SKM-1 treated with dmso at 0.1 percent for 144 hours (cell line): ENCODE measurements around the gene ADCK2.
"Not testable (repeated sequence)": the region's sequence is repeated elsewhere in the genome, so short reads cannot be mapped to it uniquely, and the experiment has no call there.

ENCODE experiments used
- DNase-seq: peaks from one replicate; lab custom pipeline; 2025; ENCODE audit not compliant: unreplicated experiment; lab: John Stamatoyannopoulos, UW

ADCK2 gene

GRCh38 chr7:140694592-140694991 lies 21.8 kb downstream of the ADCK2 start:
- no peak for DNase-seq

DNA sequence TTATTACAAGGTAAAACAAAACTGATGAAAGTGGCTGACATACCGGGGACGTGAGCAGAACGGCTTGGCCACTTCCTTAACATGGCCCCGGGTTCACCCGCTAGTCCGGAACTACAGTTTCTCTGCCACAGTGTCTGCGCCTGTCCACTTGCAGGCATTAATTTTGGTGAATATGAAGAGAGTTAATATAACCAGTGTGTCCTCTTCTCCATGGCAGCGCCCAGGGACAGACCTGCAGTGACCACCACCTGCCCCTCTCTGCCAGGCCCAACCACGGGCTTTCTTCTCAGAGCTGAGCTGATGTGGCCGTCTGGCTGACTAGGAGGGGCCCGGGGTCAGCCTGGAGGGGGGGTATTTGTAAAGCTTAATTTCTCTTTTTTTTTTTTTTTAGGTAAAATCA lies 22.6 kb downstream of the ADCK2 start:
- DNase-seq = no peak

DNA sequence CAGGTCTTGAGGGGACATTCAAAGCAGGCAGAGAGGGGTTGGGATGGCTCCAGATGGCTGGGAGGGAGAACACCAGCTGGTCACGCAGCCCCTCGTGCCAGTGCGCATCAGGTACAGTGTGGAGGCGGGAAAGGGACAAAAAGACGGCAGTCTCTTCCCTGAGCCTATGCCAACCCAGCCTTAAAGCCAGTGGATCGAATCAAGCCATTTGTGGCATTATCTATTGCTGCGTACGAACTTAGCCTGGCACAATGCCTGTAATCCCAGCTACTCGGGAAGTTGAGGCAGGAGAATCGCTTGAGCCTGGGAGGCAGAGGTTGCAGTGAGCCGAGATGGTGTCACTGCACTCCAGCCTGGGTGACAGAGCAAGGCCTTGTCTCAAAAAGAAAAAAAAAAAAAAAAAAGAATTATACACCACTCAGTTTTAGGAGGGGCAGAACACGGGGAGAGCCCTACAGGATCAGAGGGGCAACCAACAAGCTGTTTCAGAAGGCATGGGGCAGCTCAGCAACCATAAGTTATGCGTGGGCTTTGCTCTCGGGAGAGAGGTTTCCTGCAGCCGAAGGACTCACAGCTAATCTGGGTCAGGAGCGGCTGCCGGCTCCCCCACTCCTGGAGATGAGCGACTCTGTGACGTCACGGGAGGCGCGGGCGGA lies 23.4 kb downstream of the ADCK2 start:
- DNase-seq = no peak

GRCh38 chr7:140696680-140697446 lies 24.1 kb downstream of the ADCK2 start, which contains the start of gene NDUFB2:
TSS of gene NDUFB2 (plus strand) at chr7:140696708. CDS start at chr7:140696745, 37 bp downstream.
- peak; percentile 83 for DNase-seq

DNA sequence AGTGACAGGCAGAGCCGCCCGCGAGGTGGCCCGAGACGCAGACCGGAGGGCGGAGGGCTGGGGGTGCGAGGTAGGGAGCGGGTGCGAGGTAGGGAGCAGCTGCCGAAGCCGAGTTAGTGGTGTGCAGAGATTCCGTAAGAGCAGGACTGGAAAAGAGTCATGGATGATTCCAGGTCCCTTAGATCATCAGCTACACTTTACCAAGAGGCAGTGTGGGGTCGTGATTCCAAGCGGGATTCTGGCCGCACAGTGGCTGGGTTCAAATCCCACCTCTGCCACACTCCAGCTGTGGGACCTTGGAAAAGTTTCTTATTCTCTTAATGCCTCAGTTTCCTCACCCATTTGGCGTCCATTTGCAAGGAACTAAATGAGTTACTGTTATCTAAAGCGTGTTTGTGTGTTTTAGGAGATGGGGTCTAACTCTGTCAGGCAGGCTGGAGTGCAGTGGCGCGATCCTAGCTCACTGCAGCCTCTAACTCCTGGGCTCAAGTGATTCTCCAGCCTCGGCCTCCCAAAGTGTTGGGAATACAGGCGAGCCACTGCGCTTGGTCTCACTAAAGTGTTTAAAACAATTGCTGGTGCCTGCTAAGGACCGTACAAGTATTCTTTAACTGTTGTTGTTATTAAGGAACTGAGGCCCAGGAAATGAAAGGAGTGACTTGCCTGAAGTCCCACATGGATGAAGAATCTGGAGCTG lies 24.9 kb downstream of the ADCK2 start:
- no peak for DNase-seq

DNA sequence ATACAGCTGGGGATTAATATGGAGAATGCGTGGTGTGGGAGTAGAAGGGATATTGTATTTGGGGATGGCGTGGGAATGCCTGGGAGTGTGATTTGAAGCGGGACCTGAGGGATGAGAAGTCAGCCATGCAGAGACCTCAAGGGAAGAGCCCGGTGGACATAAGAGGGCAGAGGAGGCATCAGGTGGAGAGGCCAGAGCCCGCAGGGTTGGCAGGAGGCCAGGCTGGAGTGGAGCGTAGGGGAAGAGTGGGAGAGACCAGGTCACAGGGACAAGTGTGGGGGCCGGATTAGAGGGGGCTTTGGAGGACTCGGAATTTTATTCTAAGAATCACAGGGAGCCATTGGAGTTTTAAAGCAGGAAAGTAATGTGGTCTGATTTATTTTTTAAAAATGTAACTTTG lies 25.7 kb downstream of the ADCK2 start:
- DNase-seq = no peak

DNA sequence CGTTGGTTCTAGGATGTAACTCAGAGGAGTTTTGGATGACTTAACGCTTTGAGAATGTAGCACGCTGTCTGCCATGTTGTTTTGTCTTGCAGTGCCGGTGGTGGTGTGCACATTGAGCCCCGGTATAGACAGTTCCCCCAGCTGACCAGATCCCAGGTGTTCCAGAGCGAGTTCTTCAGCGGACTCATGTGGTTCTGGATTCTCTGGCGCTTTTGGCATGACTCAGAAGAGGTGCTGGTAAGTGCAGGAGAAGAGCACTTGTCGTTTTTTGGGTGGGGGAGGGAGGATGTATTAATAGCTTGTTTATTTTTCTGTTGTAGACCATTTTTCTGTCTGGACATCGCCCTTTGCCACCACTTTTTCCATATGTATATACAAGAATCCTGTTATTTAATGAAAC lies 30.0 kb downstream of the ADCK2 start:
- no peak for DNase-seq

DNA sequence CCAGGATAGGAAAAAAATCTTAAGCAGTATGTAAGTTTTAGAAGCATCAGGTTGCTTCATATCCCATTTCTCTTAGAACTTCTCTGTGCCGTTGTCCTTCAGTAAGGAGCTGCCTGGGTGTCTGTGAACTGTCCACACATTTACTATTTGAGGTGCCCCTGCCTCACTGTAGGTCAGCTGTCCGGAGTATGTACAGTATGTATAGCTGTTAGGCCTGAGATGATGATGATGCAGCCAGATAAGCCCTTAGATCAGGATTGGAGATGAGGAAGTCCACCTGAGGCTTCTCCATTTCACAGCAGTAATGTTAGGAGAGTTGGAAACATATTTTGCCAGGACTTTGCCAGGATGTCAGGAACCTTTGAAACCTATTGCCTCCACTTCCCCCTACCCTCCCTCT lies 31.5 kb downstream of the ADCK2 start:
- no peak for DNase-seq

GRCh38 chr7:140707132-140707531 lies 34.4 kb downstream of the ADCK2 start:
- no peak for DNase-seq

GRCh38 chr7:140708764-140709163 lies 36.0 kb downstream of the ADCK2 start:
- not testable (repeated sequence) for DNase-seq

GRCh38 chr7:140712392-140712791 lies 39.6 kb downstream of the ADCK2 start:
- not testable (repeated sequence) for DNase-seq

DNA sequence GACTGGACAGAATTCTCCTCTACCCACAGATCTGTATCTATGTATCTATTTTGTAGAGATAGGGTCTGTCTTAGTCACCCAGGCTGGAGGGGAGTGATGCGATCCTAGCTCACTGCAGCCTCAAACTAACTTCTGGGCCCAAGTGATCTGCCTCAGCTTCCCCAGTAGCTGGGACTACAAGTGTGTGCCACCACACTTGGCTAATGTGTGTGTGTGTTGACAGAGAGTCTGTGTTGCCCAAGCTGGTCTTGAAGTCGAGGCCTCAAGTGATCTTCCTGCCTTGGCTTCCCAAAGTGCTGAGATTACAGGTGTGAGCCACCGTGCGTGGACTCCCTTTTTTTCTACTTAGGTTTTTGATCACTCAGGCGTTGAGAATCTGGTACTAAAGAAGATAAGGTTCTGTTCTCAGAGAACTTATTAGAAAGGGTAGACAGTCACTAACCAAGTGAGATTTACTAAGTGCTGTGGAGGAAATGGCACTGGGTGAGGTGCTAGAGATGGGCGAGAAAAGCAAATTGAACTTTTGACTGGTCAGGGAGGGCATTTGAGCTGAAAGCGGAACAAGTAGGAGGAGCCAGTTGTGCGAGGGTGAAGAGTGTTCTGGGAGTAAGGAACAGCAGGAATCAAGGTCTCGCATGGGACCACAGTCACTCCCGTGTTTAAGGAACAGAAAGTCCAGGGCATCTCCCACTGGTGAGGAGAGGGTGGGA lies 41.7 kb downstream of the ADCK2 start:
- no peak for DNase-seq

DNA sequence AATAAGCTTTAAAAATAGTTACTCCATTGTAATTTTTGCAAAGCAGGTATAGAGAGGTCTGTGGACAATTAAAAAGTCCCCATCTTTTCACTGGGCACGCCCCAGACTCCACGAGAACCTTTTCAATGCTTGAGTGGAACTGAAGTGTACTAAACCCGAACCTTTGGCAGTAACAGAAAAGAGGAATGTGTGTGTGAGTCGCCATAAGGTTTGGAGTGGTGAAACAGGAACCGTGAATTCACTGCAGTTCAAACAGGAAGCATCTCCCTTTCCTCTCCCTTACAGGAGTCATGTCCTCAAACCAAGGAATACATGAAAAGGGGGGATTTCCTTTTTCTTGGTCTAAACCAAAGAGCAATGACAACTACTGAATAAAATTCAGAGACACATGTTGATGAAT lies 47.0 kb downstream of the ADCK2 start:
- peak; percentile 61 for DNase-seq

DNA sequence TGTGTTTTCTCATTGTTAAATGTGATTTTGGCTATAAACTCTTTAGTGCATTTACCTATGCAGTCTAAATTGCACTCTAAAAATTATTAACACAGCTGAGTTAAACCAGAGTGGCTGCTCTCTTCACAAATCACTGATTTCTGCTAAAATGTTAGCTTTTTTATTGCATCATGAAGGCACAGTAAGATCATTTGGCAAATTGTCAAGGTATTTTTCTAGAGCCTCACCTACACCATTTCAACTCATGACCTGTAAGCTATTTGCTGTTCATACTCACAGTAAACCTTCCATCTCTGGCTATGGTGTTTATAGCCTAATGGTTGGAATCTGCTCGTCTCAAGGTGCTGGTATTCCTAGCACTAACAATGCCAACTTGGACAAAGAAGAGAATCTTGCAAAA lies 49.5 kb downstream of the ADCK2 start:
- no peak for DNase-seq

DNA sequence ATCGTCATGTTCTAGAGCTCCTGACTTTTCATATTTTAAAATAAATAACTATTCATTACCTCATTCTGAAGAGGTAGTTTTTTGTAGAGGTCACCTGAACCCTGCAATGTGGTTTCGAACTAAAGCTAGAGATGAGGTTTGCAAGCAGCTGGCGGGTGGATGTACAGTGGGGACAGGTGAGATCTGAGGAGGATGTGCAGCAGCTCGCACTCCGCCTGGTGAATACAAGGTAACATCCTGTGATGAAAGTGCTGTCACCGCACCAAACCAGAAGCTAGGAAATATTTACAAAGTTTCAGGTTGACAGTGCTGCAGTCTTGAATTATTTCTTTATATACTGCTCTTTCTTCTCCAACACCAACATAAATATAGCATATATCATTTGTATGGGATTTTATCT lies 50.3 kb downstream of the ADCK2 start:
- DNase-seq = no peak

DNA sequence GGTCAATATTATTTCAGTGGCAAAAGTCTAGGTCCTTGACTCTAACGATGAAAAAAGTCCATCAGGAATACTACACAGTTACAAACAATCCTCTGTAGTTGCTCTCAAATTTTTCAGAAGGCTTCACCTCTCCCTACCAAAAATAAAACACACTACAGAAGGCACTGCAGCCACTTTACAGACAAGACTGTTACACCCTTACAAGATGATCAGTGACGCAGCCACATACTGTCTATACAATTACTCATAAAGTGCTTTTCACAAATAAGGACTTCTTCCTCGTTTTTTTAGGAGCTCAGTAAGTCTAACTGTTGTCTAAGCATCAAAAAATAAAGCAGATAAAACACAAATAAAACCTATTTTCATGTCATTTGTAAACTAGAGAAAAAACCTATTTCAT lies 50.8 kb downstream of the ADCK2 start:
- no peak for DNase-seq

DNA sequence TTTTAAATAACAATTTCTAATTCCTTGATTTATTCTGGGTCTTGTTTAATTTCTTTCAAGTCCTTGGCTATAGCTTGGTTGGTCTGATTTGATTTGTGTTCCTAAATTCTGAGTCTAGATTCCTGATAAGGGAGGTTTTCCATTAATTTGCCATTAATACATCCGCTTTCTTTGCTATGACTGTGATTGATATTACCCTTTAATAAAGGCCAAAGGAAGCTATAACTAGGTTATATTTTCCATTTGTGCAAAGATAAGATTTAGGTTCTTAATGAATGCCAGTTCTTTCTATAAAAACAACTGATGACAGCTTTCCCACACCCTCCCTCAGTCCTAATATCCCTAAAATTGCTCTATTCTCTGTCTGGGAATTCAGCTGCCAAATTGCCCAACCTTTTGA lies 52.0 kb downstream of the ADCK2 start:
- DNase-seq = no peak

- no peak for DNase-seq
Measured at GRCh38 chr7:140726281-140726680, 53.5 kb downstream of the ADCK2 start.

DNA sequence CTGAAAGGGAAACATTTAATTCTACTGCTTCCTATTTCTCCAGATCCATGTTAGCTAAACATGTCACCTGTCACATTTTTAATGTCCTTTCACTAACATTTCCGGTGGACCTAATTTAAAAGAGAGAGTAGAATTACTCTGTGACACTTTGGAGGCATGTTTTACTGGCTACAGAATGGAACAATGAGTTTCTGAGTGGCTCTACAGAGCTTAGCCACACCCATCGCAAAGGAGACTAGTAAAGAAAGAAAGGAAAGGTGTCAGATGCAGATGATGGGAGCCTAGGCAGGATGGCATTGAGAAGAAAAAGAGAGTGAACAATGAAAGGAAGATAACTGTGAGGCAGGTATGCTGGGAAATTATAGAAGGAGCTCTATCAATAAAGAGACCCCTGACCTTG lies 59.7 kb downstream of the ADCK2 start:
- DNase-seq = no peak

DNA sequence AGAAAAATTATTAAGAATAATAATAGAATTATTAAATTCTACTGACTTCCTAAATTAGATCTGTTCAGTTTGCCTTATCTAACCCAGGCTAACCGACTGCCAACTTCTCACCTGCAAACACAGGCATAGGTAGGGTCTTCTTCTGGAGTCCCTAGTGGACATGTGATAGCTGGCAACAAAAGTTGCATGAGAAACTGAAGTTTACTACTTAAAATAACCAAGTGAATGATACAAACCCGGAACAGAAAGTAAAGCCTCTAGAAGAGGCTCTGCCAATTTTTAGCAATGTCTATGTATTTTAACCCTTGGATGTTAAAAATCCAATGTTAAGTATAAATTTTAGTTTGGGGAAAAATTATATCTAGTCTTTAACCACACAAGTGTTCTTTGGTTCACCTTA lies 61.4 kb downstream of the ADCK2 start:
- DNase-seq = no peak

- no peak for DNase-seq
Measured at GRCh38 chr7:140734729-140735128, 62.0 kb downstream of the ADCK2 start.
